Measurements from ENCODE around the gene WDR7. TPM values are rescaled to one million over a fixed set of nuclear protein-coding genes. Genes with fewer than 3 reads are reported as not detected.

The WDR7 gene
- polyA plus RNA-seq, 2 of the 4 experiments (the other 2 are of a cell fraction), result 4.2 to 7.0 TPM

DNA sequence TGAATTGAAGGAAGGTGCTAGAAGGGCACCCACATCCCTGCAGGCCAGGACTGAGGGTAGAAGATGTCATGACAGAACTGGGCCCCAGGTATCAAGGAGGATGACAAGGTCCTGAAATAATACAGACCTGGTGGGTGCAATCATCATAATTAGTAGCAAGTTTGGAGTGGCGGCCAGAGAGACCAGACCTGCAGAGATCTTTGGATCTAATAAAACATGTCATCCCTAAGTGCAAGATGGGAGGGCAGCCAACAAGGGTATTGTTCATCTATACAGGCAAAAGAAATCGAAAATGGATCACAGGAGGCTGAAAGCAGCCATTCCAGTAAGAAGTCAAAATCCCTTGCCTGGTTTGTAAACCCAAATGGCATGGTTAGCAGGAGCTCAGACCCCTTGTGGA, 384.4 kb downstream of the WDR7 start:
- ATAC-seq, result no peak
- 55% methylated on average over 2 of the region's 2 CpGs for WGBS (ENCODE audit: missing lambda C conversion rate)
- no peak for DNase-seq (ENCODE audit: low read depth in 1 of 2, low spot score in 1 of 2)
- no peaks in the 10 kb centered on the region for H3K9me3 ChIP-seq
- H3K4me1 ChIP-seq, result no peaks in the 10 kb centered on the region
- POLR2A ChIA-PET, result no interaction called here
- no peak for TF ChIP-seq ZNF302 (CRISPR knock-in tag; IDR thresholded peaks at IDR 0.05)
- TF ChIP-seq GATA3 (IDR thresholded peaks at IDR 0.05; ENCODE audit: borderline replicate concordance), result no peak
- TF ChIP-seq PHF8 (IDR thresholded peaks at IDR 0.05; ENCODE audit: borderline replicate concordance, low read depth), result no peak
- TF ChIP-seq, protein P1, sequence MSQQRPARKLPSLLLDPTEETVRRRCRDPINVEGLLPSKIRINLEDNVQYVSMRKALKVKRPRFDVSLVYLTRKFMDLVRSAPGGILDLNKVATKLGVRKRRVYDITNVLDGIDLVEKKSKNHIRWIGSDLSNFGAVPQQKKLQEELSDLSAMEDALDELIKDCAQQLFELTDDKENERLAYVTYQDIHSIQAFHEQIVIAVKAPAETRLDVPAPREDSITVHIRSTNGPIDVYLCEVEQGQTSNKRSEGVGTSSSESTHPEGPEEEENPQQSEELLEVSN (IDR thresholded peaks at IDR 0.05; ENCODE audit: borderline replicate concordance, low read depth), result no peak
- no peak for TF ChIP-seq HOXB5 (CRISPR knock-in tag; IDR thresholded peaks at IDR 0.05)
- TF ChIP-seq, protein P2, sequence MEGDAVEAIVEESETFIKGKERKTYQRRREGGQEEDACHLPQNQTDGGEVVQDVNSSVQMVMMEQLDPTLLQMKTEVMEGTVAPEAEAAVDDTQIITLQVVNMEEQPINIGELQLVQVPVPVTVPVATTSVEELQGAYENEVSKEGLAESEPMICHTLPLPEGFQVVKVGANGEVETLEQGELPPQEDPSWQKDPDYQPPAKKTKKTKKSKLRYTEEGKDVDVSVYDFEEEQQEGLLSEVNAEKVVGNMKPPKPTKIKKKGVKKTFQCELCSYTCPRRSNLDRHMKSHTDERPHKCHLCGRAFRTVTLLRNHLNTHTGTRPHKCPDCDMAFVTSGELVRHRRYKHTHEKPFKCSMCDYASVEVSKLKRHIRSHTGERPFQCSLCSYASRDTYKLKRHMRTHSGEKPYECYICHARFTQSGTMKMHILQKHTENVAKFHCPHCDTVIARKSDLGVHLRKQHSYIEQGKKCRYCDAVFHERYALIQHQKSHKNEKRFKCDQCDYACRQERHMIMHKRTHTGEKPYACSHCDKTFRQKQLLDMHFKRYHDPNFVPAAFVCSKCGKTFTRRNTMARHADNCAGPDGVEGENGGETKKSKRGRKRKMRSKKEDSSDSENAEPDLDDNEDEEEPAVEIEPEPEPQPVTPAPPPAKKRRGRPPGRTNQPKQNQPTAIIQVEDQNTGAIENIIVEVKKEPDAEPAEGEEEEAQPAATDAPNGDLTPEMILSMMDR (IDR thresholded peaks at IDR 0.05), result no peak
- TF ChIP-seq EHMT2 (IDR thresholded peaks at IDR 0.05; ENCODE audit: low read depth), result no peak
- TF ChIP-seq KDM1A (IDR thresholded peaks at IDR 0.05; ENCODE audit: low read depth), result no peak
- TF ChIP-seq JUN (IDR thresholded peaks at IDR 0.05), result no peak
- TF ChIP-seq, protein P3, sequence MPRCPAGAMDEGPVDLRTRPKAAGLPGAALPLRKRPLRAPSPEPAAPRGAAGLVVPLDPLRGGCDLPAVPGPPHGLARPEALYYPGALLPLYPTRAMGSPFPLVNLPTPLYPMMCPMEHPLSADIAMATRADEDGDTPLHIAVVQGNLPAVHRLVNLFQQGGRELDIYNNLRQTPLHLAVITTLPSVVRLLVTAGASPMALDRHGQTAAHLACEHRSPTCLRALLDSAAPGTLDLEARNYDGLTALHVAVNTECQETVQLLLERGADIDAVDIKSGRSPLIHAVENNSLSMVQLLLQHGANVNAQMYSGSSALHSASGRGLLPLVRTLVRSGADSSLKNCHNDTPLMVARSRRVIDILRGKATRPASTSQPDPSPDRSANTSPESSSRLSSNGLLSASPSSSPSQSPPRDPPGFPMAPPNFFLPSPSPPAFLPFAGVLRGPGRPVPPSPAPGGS (IDR thresholded peaks at IDR 0.05), result no peak
- TF ChIP-seq, protein P4, sequence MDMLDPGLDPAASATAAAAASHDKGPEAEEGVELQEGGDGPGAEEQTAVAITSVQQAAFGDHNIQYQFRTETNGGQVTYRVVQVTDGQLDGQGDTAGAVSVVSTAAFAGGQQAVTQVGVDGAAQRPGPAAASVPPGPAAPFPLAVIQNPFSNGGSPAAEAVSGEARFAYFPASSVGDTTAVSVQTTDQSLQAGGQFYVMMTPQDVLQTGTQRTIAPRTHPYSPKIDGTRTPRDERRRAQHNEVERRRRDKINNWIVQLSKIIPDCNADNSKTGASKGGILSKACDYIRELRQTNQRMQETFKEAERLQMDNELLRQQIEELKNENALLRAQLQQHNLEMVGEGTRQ (IDR thresholded peaks at IDR 0.05), result no peak
- no peak for TF ChIP-seq RFX5 (IDR thresholded peaks at IDR 0.05)
- no peak for TF ChIP-seq NPAS2 (CRISPR knock-in tag; IDR thresholded peaks at IDR 0.05; ENCODE audit: borderline replicate concordance)
- no peak for TF ChIP-seq EHF (CRISPR knock-in tag; IDR thresholded peaks at IDR 0.05)
- TF ChIP-seq, protein P5, sequence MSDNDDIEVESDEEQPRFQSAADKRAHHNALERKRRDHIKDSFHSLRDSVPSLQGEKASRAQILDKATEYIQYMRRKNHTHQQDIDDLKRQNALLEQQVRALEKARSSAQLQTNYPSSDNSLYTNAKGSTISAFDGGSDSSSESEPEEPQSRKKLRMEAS (IDR thresholded peaks at IDR 0.05), result no peak
- TF ChIP-seq RAD21 (conservative IDR thresholded peaks at IDR 0.05 in 1 of 2, IDR thresholded peaks at IDR 0.05 in 1 of 2), result no peak
- no peak for TF ChIP-seq ZSCAN20 (CRISPR knock-in tag; IDR thresholded peaks at IDR 0.05)
- no peak for TF ChIP-seq CBX8 (IDR thresholded peaks at IDR 0.05)
- TF ChIP-seq TP53 (CRISPR knock-in tag; IDR thresholded peaks at IDR 0.05), result no peak
- TF ChIP-seq, protein P6, sequence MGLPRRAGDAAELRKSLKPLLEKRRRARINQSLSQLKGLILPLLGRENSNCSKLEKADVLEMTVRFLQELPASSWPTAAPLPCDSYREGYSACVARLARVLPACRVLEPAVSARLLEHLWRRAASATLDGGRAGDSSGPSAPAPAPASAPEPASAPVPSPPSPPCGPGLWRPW (IDR thresholded peaks at IDR 0.05), result no peak
- no peak for FAIRE-seq
- H3K4me2 ChIP-seq, result no peak overlapping the region
- H3K4me3 ChIP-seq, result no peak overlapping the region
- CTCF ChIA-PET, result no interaction called here
- H3K27ac ChIP-seq, result no peak overlapping the region

DNA sequence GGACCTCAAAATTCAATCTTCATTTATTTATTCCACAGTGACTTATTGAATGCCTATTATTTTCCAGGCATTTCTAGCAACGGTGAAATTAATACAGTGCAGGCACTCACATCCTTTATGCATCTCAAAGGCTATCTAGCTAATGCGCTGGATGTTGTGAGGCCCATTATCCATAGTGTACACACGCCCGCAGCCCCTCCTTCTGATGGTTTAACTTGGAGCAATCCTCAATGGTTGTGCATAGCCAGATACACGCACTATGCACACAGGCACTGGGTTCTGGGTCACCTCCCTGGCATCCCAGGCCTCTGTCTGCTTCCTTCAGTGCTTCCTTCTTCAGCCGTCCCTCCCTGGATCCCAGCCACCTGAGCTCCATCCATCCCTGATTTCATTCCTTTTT, 387.2 kb downstream of the WDR7 start:
- DNase-seq (ENCODE audit: low read depth in 1 of 2, low spot score in 1 of 2) (no peak), ATAC-seq (no peak), FAIRE-seq (no peak)
- Histone ChIP-seq H3K4me1 (no peaks in the 10 kb centered on the region), H3K4me3 (no peak overlapping the region), H3K9me3 (no peaks in the 10 kb centered on the region), H3K4me2 (no peak overlapping the region), H3K27ac (no peak overlapping the region)
- TF ChIP-seq PHF8 (IDR thresholded peaks at IDR 0.05; ENCODE audit: borderline replicate concordance, low read depth) (no peak), MYC (IDR thresholded peaks at IDR 0.05; ENCODE audit: borderline replicate concordance, low read length) (no peak), HOXB5 (CRISPR knock-in tag; IDR thresholded peaks at IDR 0.05) (no peak), RNF2 (IDR thresholded peaks at IDR 0.05; ENCODE audit: borderline replicate concordance, low read depth) (no peak)
- POLR2A ChIA-PET, result no interaction called here
- CTCF ChIA-PET, result interaction anchor here (1.5 kb wide), 1 partner anchor 169 kb away, joined by 4 read pairs; no protein-coding TSS in a partner anchor
- WGBS (ENCODE audit: missing lambda C conversion rate), result 71% methylated on average over 6 of the region's 6 CpGs

Measured in A549 (cell line).